Coronary artery (tissue), 2 donors: ENCODE measurements around the gene APOE.

Experiments used
- DNase-seq: peaks from one replicate; pipeline ENCODE4 v3.0.0-alpha.2; 2017; ENCODE audit warnings: low spot score
- H3K27ac ChIP-seq, 2 donors: fragments of 200-600 bp; sonication (generic); one replicate each; pipeline ENCODE4 v1.5.1; 2016 to 2019
- H3K4me3 ChIP-seq: fragments of 200-600 bp; sonication (generic); 2 replicates; pipeline ENCODE4 v1.5.1; 2016; ENCODE audit warnings: mild to moderate bottlenecking, moderate library complexity
- CTCF ChIP-seq: fragments of 200-600 bp; sonication (generic); IDR thresholded peaks from one replicate; pipeline ENCODE4 v1.5.1; 2019; ENCODE audit warnings: antibody characterized with exemption

APOE gene

GRCh38 chr19:44930088-44930487 is 24.5 kb downstream of the APOE start:
- no peak for DNase-seq
- TF ChIP-seq CTCF = no peak
- no peak overlapping the region for H3K27ac ChIP-seq

DNA sequence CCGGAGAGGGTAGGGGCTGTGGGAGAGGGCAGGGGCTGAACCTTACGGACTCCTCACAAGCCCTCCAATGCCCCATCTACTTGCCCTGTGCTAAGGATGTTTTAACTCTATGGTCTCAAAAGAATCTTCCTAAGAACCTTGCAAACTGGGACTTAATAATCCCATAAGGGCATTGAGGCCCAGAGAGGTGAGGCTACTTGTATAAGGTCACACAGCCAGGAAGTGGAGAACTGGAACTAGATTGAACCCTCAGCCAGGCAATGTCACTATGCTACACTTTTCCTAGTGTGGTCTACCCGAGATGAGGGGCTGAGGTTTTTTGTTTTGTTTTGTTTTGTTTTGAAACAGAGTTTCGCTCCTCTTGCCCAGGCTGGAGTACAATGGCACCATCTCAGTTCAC is 25.9 kb downstream of the APOE start:
- no peak for DNase-seq
- TF ChIP-seq CTCF = no peak
- Histone ChIP-seq H3K4me3 (no peak overlapping the region), H3K27ac (no peak overlapping the region)

More at GRCh38 chr19:44930088-44930487, 24.5 kb downstream of the APOE start:
- no peak overlapping the region for H3K4me3 ChIP-seq

DNA sequence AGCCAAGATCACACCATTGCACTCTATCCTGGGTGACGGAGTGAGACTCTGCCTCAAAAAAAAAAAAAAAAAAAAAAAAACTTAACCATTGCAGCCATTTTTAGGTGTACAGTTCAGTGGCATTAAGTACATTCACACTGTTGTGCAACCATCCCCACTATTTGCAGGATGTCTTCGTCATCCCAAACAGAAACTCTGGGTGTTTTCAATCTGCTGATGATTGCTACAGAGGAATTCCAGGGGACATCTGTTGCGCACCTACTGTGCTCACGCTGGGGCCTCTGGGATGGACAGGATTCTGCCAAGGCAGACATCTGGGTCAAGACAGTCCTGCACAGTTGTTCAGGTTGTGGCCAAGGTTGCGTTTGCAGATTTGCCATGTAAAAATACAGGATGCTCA is 34.1 kb downstream of the APOE start:
- DNase-seq = no peak
- H3K4me3 ChIP-seq = no peak overlapping the region
- TF ChIP-seq CTCF = no peak
- no peak overlapping the region for H3K27ac ChIP-seq

DNA sequence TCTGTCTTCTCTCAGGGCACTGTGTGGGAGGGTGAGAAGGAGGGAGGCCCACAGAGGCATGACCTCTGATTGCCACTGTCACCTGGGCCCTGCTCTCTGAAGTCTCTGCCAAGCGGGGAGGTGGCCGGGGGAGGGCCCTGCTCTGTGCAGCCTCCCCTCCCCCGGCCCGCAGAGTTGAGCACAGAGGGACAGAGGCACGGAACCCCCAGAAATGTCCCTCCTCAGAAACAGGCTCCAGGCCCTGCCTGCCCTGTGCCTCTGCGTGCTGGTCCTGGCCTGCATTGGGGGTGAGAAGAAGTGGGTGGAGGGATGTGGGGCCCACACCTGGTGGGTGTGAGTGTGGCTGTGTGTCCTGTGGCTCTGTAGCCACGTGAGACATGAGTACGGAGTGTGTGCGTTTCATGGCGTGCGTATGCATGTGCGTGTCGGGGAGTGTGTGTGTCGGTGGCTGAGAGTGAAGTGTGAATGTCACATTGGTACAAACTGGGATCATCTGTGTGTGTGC is 36.5 kb downstream of the APOE start, which contains the start of gene APOC4:
Gene APOC4 (plus strand): TSS at position 171 of the 505 bp plus-strand sequence. CDS start 41 bp downstream, at position 212.
- H3K4me3 ChIP-seq = no peak within 1 kb of the TSS
- DNase-seq = no peak
- TF ChIP-seq CTCF = no peak
- no peak within 1 kb of the TSS for H3K27ac ChIP-seq

DNA sequence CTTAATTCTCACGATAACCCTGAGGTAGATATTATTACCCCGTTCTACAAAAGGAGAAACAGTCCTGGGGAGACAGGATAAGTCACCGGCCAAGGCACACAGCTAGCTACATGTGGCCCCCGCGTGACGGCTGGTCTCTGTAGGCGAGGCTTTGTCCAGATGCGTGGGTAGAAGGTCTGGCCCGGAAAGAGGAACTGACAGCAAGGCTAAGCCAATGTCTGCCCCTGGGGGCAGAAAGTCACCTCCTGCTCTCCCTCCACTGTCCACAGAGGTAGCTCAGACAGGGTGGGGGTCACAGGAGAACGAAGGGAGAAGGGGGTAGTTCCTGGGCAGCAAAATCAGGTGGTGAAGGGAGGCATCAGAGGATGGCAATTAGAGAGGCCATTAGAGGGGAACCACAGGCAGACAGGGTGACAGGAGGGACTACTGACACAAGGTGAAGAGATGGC is 38.2 kb downstream of the APOE start:
- H3K4me3 ChIP-seq = no peak overlapping the region

DNA sequence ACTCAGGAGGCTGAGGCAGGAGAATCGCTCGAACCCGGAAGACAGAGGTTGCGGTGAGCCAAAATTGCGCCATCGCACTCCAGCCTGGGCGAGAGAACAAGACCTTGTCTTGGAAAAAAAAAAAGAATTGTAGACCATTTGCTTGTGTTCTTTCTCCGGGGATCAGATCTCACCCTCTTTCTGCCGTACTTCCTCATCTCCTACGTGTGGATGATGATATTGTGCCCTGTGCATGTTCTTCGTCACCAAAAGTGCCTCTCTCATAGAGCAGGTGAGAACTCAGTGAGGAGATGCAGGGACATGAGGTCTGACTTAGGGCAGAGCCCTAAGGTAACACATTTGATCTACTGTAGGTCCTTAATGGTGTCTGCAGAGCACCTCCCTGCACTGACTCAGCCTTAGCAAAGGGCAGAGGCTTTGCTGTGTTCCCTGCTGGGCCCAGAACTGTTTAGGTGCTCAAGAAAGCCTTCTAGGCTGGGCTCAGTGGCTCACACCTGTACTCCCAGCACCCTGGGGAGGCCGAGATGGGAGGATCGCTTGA is 41.5 kb downstream of the APOE start:
- TF ChIP-seq CTCF = no peak
- Histone ChIP-seq H3K4me3 (no peak overlapping the region), H3K27ac (no peak overlapping the region)
- DNase-seq = no peak

More for the DNA sequence above, 38.2 kb downstream of the APOE start:
- no peak for TF ChIP-seq CTCF
- DNase-seq = no peak
- no peak overlapping the region for H3K27ac ChIP-seq

GRCh38 chr19:44948237-44948636 is 42.6 kb downstream of the APOE start:
- no peak overlapping the region for H3K27ac ChIP-seq
- TF ChIP-seq CTCF = no peak
- no peak overlapping the region for H3K4me3 ChIP-seq
- no peak for DNase-seq
